MM.1S (cell line): ENCODE data around the gene GAS7.

Experiments
- DNase-seq: peaks from one replicate; pipeline ENCODE4 v3.0.0-alpha.2; 2015
- H2AFZ ChIP-seq: fragments of 300-600 bp; sonication (generic); 2 replicates; pipeline ENCODE4 v1.6.0; 2016; ENCODE audit warnings: antibody characterized with exemption, low read length
- H3F3A ChIP-seq: fragments of 300-600 bp; sonication (generic); 2 replicates; pipeline ENCODE4 v1.6.1; 2016; ENCODE audit warnings: mild to moderate bottlenecking, antibody characterized with exemption, low read length, moderate library complexity, mixed read lengths; ENCODE audit not compliant: insufficient read depth
- H3K27ac ChIP-seq: fragments of 300-600 bp; sonication (generic); 2 replicates; pipeline ENCODE4 v1.5.1; 2016; ENCODE audit warnings: mild to moderate bottlenecking, low read length
- H3K27me3 ChIP-seq: fragments of 300-600 bp; sonication (generic); replicated peaks from 2 replicates; pipeline ENCODE4 v1.6.0; 2016; ENCODE audit warnings: low read length; ENCODE audit not compliant: insufficient read depth
- H3K36me3 ChIP-seq: fragments of 300-600 bp; sonication (generic); replicated peaks from 2 replicates; pipeline ENCODE4 v1.6.1; 2016; ENCODE audit warnings: mild to moderate bottlenecking, low read length, mixed read lengths; ENCODE audit not compliant: insufficient read depth
- H3K4me1 ChIP-seq: fragments of 300-600 bp; sonication (generic); 2 replicates; pipeline ENCODE4 v1.6.1; 2016; ENCODE audit warnings: low read length, mixed read lengths
- H3K4me2 ChIP-seq: fragments of 300-600 bp; sonication (generic); 2 replicates; pipeline ENCODE4 v1.6.0; 2016; ENCODE audit warnings: low read depth, low read length
- H3K4me3 ChIP-seq: fragments of 300-600 bp; sonication (generic); 2 replicates; pipeline ENCODE4 v1.5.1; 2016; ENCODE audit warnings: low read length, mixed read lengths
- H3K79me2 ChIP-seq: fragments of 300-600 bp; sonication (generic); 2 replicates; pipeline ENCODE4 v1.6.1; 2016; ENCODE audit warnings: mixed run types, low read length, mixed read lengths
- H3K9ac ChIP-seq: fragments of 300-600 bp; sonication (generic); 2 replicates; pipeline ENCODE4 v1.6.1; 2016; ENCODE audit warnings: low read length, mixed read lengths
- H3K9me2 ChIP-seq: fragments of 300-600 bp; sonication (generic); replicated peaks from 2 replicates; pipeline ENCODE4 v1.6.1; 2016; ENCODE audit warnings: mild to moderate bottlenecking, low read length, mixed read lengths; ENCODE audit not compliant: insufficient read depth
- H3K9me3 ChIP-seq: fragments of 300-600 bp; sonication (generic); replicated peaks from 2 replicates; pipeline ENCODE4 v1.6.1; 2016; ENCODE audit warnings: mild to moderate bottlenecking, low read length, mixed read lengths; ENCODE audit not compliant: insufficient read depth
- H4K20me1 ChIP-seq: fragments of 300-600 bp; sonication (generic); 2 replicates; pipeline ENCODE4 v1.6.1; 2016; ENCODE audit warnings: mild to moderate bottlenecking, low read length, moderate library complexity, mixed read lengths; ENCODE audit not compliant: insufficient read depth
- EZH2 ChIP-seq: fragments of 300-600 bp; sonication (generic); optimal IDR thresholded peaks from 2 replicates; pipeline ENCODE3; 2017; ENCODE audit warnings: low read depth, mild to moderate bottlenecking, antibody characterized with exemption, low read length, mixed read lengths
- EZH2phosphoT487 ChIP-seq: fragments of 300-600 bp; sonication (generic); IDR thresholded peaks from 2 replicates; pipeline ENCODE4 v1.6.1; 2018; ENCODE audit warnings: antibody characterized with exemption, low read length
- TF ChIP-seq, protein P1 (sequence below): fragments of 300-600 bp; sonication (generic); IDR thresholded peaks from 2 replicates; pipeline ENCODE4 v1.5.1; 2016; ENCODE audit warnings: antibody characterized with exemption, low read length, mixed read lengths

The GAS7 gene

GRCh38 chr17:10198509-10199249 is at the start of gene GAS7:
Gene GAS7 (minus strand): TSS chr17:10198606.
- H3K9ac ChIP-seq, result no peak within 1 kb of the TSS
- H2AFZ ChIP-seq, result no peak within 1 kb of the TSS
- H3K4me3 ChIP-seq, result no peak within 1 kb of the TSS
- TF ChIP-seq EZH2 (no peak), EZH2phosphoT487 (no peak)
- TF ChIP-seq, protein P1, sequence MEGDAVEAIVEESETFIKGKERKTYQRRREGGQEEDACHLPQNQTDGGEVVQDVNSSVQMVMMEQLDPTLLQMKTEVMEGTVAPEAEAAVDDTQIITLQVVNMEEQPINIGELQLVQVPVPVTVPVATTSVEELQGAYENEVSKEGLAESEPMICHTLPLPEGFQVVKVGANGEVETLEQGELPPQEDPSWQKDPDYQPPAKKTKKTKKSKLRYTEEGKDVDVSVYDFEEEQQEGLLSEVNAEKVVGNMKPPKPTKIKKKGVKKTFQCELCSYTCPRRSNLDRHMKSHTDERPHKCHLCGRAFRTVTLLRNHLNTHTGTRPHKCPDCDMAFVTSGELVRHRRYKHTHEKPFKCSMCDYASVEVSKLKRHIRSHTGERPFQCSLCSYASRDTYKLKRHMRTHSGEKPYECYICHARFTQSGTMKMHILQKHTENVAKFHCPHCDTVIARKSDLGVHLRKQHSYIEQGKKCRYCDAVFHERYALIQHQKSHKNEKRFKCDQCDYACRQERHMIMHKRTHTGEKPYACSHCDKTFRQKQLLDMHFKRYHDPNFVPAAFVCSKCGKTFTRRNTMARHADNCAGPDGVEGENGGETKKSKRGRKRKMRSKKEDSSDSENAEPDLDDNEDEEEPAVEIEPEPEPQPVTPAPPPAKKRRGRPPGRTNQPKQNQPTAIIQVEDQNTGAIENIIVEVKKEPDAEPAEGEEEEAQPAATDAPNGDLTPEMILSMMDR, result no peak
- no peaks in the 10 kb centered on the region for H3K79me2 ChIP-seq
- no peaks in the 10 kb centered on the region for H3K27me3 ChIP-seq
- no peaks in the 10 kb centered on the region for H3K4me1 ChIP-seq
- no peaks in the 10 kb centered on the region for H3K9me3 ChIP-seq
- H3K4me2 ChIP-seq, result no peak within 1 kb of the TSS
- H3F3A ChIP-seq, result no peaks in the 10 kb centered on the region
- no peak within 1 kb of the TSS for H3K27ac ChIP-seq
- H3K36me3 ChIP-seq, result no peaks in the 10 kb centered on the region
- no peak for DNase-seq
- H4K20me1 ChIP-seq, result no peaks in the 10 kb centered on the region
- H3K9me2 ChIP-seq, result no peaks in the 10 kb centered on the region

DNA sequence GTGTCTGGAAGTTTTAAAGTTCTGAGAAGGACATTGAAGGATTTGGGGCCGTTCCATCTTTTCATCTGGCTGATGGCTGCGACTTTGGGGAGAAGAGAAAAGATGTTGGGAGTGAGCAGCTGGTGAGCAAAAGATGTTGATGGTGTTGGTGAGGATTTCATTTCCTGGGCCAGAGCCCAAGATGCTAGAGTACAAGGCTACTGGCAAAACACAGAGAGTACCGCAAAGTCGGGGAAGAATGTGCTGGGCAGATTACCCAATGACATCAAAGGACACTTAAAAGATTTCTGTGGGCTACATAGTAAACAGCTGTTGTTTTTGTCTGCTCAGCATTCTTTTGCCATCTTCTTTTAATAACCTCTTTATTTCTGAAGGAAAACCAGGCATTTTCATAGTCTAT is 49.4 kb upstream of the GAS7 start:
- no peaks in the 10 kb centered on the region for H3F3A ChIP-seq
- no peak overlapping the region for H3K4me3 ChIP-seq
- no peak overlapping the region for H2AFZ ChIP-seq
- H3K4me1 ChIP-seq, result no peaks in the 10 kb centered on the region
- TF ChIP-seq EZH2 (no peak), EZH2phosphoT487 (no peak)
- TF ChIP-seq, protein P1, result no peak
- H4K20me1 ChIP-seq, result no peaks in the 10 kb centered on the region
- H3K36me3 ChIP-seq, result no peaks in the 10 kb centered on the region
- no peaks in the 10 kb centered on the region for H3K27me3 ChIP-seq
- H3K9ac ChIP-seq, result no peak overlapping the region
- H3K9me3 ChIP-seq, result no peaks in the 10 kb centered on the region
- H3K9me2 ChIP-seq, result no peaks in the 10 kb centered on the region
- no peaks in the 10 kb centered on the region for H3K79me2 ChIP-seq
- H3K27ac ChIP-seq, result no peak overlapping the region
- no peak for DNase-seq
- H3K4me2 ChIP-seq, result no peak overlapping the region

- Histone ChIP-seq H3K36me3 (no peaks in the 10 kb centered on the region), H3K4me2 (no peak overlapping the region), H3F3A (no peaks in the 10 kb centered on the region), H3K4me3 (no peak overlapping the region), H3K79me2 (no peaks in the 10 kb centered on the region), H3K27me3 (no peaks in the 10 kb centered on the region), H3K9me3 (no peaks in the 10 kb centered on the region), H3K9me2 (no peaks in the 10 kb centered on the region), H2AFZ (no peak overlapping the region), H4K20me1 (no peaks in the 10 kb centered on the region), H3K27ac (no peak overlapping the region), H3K9ac (no peak overlapping the region), H3K4me1 (no peaks in the 10 kb centered on the region)
- no peak for DNase-seq
- TF ChIP-seq, protein P1, result no peak
- TF ChIP-seq EZH2 (no peak), EZH2phosphoT487 (no peak)
Observed at GRCh38 chr17:10243883-10244844, 45.8 kb upstream of the GAS7 start.
